Psoas muscle (tissue), 8 donors: Measurements from ENCODE around the gene FAM53B. TPM values are rescaled to one million over a fixed set of nuclear protein-coding genes. Genes with fewer than 3 reads are reported as not detected.

Experiments used
- ATAC-seq, 4 donors: fragments of 200-7000 bp; cut with Tn5 transposase; one replicate each; pipeline ENCODE4 v1.9.1; 2020; ENCODE audit warnings: moderate library complexity in 3 of 4, mild to moderate bottlenecking in 2 of 4
- DNase-seq, 2 donors: peaks; one replicate each; pipeline ENCODE4 v3.0.0-alpha.2; 2020
- H3K27ac ChIP-seq: fragments of 200-600 bp; one replicate; pipeline ENCODE4 v1.8.0; 2022
- H3K27me3 ChIP-seq, 3 donors: fragments of 200-600 bp in 1 of 3; one replicate each; pipeline versions ENCODE4 v1.6.1 to v1.8.0; 2013 to 2022; ENCODE audit warnings: low read length in 2 of 3, mild to moderate bottlenecking in 2 of 3, moderate library complexity in 1 of 3; ENCODE audit not compliant: insufficient read depth in 3 of 3
- H3K36me3 ChIP-seq, 2 donors: fragments of 200-600 bp in 1 of 2; one replicate each; pipeline versions ENCODE4 v1.6.1 to v1.8.0; 2013 to 2022; ENCODE audit warnings: low read depth in 1 of 2, mild to moderate bottlenecking in 1 of 2, moderate library complexity in 1 of 2; ENCODE audit not compliant: insufficient read depth in 1 of 2
- H3K4me1 ChIP-seq: fragments of 200-600 bp; one replicate; pipeline ENCODE4 v1.8.0; 2022
- H3K4me3 ChIP-seq: fragments of 200-600 bp; one replicate; pipeline ENCODE4 v1.8.0; 2022; ENCODE audit warnings: mild to moderate bottlenecking
- H3K9me3 ChIP-seq: fragments of 200-600 bp; one replicate; pipeline ENCODE4 v1.8.0; 2022
- CTCF ChIP-seq: fragments of 200-600 bp; IDR thresholded peaks from one replicate; pipeline ENCODE4 v1.8.0; 2022; ENCODE audit warnings: antibody characterized with exemption
- WGBS, 3 donors: extraction: QIAGEN DNeasy Blood & Tissue Kit; methylation state at CpG; one replicate each; pipeline versions ENCODE4 v1.1.6 to v1.1.7; 2013; 5-methylcytosine and 5-hydroxymethylcytosine counted together
- intact Hi-C, 2 donors: fragments of 100-400 bp; cut with DNase I; formaldehyde crosslinking; loops; one replicate each; pipeline versions ENCODE4 v1.11.0 to v1.14.2; 2022
- polyA plus RNA-seq, 3 donors: library from polyadenylated mRNA; stranded (reverse); fragments of 200-250 nt; gene quantifications; one replicate each; pipeline ENCODE4 v1.2.3, GENCODE V29; 2013
- total RNA-seq, 4 donors: library from RNA; stranded (reverse); fragmentation: NEBNext Ultra II Directional in 2 of 4; extraction: Animal tissue kit (Norgen Biotek cat#: 25700) in 2 of 4; gene quantifications; one replicate each; pipeline versions ENCODE4 v1.2.1 to v1.2.4, GENCODE V29; 2021 to 2023
- donor health status: healthy with polysubstance abuse.
- donor health status: DM: no; HTN: no; CAD: no; lungs with moderate emphysema.
- donor health status: Bipolar disorder and iron deficiency.
- donor health status: healthy.
- donor health status: DM: yes; HTN: yes; CAD: no.
- donor health status: DM: no; HTN: no; CAD: no.
- donor health status: DM: no; HTN: no; CAD: no.
- donor health status: DM: yes; HTN: yes; CAD: no.

FAM53B gene
- total and polyA plus RNA-seq, 7 donors: 31.0 to 178 (median 49.5) TPM

DNA sequence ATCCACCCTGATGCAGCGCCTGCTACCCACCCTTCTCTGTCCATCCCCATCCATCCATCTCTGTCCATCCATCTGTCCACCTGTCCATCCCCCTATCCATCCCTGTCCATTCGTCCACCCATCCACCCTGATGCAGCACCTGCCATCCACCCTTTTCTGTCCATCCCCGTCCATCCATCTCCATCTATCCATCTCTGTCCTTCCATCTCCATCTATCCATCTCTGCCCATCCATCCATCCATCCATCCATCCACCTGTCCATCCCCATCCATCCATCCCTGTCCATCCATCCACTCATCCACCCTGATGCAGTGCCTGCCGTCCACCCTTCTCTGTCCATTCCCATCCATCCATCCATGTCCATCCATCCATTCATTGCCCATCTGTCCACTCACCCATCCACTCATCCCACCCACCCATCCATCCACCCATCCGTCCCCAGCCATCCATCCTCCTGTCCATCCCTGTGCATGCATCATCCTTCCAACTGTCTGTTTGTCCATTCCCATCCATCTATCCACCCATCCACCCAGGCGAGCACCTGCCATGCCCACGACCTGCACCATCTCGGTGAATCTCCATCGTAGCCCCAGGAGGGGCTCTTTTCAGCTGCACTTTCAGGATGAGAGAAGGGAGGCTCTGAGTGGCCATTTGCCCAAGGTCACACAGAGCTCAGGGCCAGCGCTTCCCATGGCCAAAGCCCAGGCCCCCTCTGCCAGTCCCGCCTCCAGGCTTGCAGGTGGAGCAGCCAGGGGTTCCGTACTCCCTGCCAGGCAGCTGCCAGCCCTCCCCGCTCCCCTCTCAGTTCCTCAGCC lies 145.2 kb downstream of the FAM53B start:
- no peak overlapping the region for H3K27ac ChIP-seq
- H3K36me3 ChIP-seq: no peaks in the 10 kb centered on the region
- WGBS, 3 donors: 86 to 90% (median 89%) methylated on average over 13 of the region's 13 CpGs
- H3K27me3 ChIP-seq: no peaks in the 10 kb centered on the region
- no peak overlapping the region for H3K4me3 ChIP-seq
- DNase-seq: peak; percentile 3 to 41
- no peak for ATAC-seq
- intact Hi-C loops: no loop called here
- H3K4me1 ChIP-seq: no peaks in the 10 kb centered on the region
- no peaks in the 10 kb centered on the region for H3K9me3 ChIP-seq
- no peak for TF ChIP-seq CTCF

GRCh38 chr10:124598196-124598595 lies 146.0 kb downstream of the FAM53B start:
- TF ChIP-seq CTCF: no peak
- H3K9me3 ChIP-seq: no peaks in the 10 kb centered on the region
- DNase-seq (peak; percentile 10 to 39), ATAC-seq (no peak)
- intact Hi-C loops: no loop called here
- no peak overlapping the region for H3K4me3 ChIP-seq
- no peak overlapping the region for H3K27ac ChIP-seq
- 79 to 95% (median 94%) methylated on average over 6 of the region's 6 CpGs for WGBS, 3 donors
- no peaks in the 10 kb centered on the region for H3K4me1 ChIP-seq
- H3K27me3 ChIP-seq: no peaks in the 10 kb centered on the region
- no peaks in the 10 kb centered on the region for H3K36me3 ChIP-seq

GRCh38 chr10:124597846-124598165 lies 146.4 kb downstream of the FAM53B start:
- intact Hi-C loops: no loop called here
- no peaks in the 10 kb centered on the region for H3K9me3 ChIP-seq
- 89 to 92% (median 91%) methylated on average over 10 of the region's 10 CpGs for WGBS, 3 donors
- no peaks in the 10 kb centered on the region for H3K36me3 ChIP-seq
- no peak overlapping the region for H3K27ac ChIP-seq
- DNase-seq (peak in 1 of 2 donors; percentile 8), ATAC-seq (peak in 1 of 4 donors; percentile 4)
- TF ChIP-seq CTCF: no peak
- no peak overlapping the region for H3K4me3 ChIP-seq
- H3K4me1 ChIP-seq: no peaks in the 10 kb centered on the region
- H3K27me3 ChIP-seq: no peaks in the 10 kb centered on the region

- ATAC-seq: no peak
- TF ChIP-seq CTCF: no peak
- DNase-seq: peak; percentile 5 to 43
Measured at GRCh38 chr10:124596962-124597845, 147.0 kb downstream of the FAM53B start.

More at GRCh38 chr10:124596962-124597845, 147.0 kb downstream of the FAM53B start:
- WGBS, 3 donors: 83 to 89% (median 83%) methylated on average over 20 to 21 of the region's 21 CpGs
- Histone ChIP-seq H3K9me3 (no peaks in the 10 kb centered on the region), H3K4me3 (no peak overlapping the region), H3K4me1 (no peaks in the 10 kb centered on the region), H3K36me3 (no peaks in the 10 kb centered on the region), H3K27ac (no peak overlapping the region), H3K27me3 (no peaks in the 10 kb centered on the region)
- intact Hi-C loops: no loop called here
